Neural crest cell (in vitro differentiated cells): ENCODE measurements around the gene SLC25A21. TPM values are rescaled to one million over a fixed set of nuclear protein-coding genes. Genes with fewer than 3 reads are reported as not detected.

Experiments
- DNase-seq: peaks from one replicate; pipeline ENCODE4 v3.0.0; 2021; ENCODE audit warnings: low read depth, mixed read lengths, low spot score
- H3K27ac Mint-ChIP-seq: one replicate; pipeline ENCODE4 v1.8.0; 2021; ENCODE audit warnings: mild to moderate bottlenecking, mixed read lengths; ENCODE audit not compliant: unreplicated experiment
- H3K27me3 Mint-ChIP-seq: 2 replicates; pipeline ENCODE4 v1.8.0; 2021; ENCODE audit warnings: low read depth, mild to moderate bottlenecking, mixed read lengths
- H3K36me3 Mint-ChIP-seq: 2 replicates; pipeline ENCODE4 v1.8.0; 2021; ENCODE audit warnings: low read depth, mild to moderate bottlenecking, mixed read lengths
- H3K4me1 Mint-ChIP-seq: 2 replicates; pipeline ENCODE4 v1.8.0; 2021; ENCODE audit warnings: mixed read lengths
- H3K4me3 Mint-ChIP-seq: one replicate; pipeline ENCODE4 v1.8.0; 2021; ENCODE audit warnings: mild to moderate bottlenecking, mixed read lengths
- H3K9me3 Mint-ChIP-seq: 2 replicates; pipeline ENCODE4 v1.8.0; 2021; ENCODE audit warnings: mixed read lengths
- CTCF ChIP-seq: fragments of 200-600 bp; sonication (generic); conservative IDR thresholded peaks from 2 replicates; pipeline ENCODE4 v1.5.0; 2021; ENCODE audit warnings: antibody characterized with exemption, mild to moderate bottlenecking
- total RNA-seq: library from RNA; stranded (reverse); gene quantifications from 2 replicates; pipeline ENCODE4 v1.2.1, GENCODE V29; 2021

Gene SLC25A21
- total RNA-seq, 1 donor from 2014 or later = 2.2 TPM

- H3K4me3 Mint-ChIP-seq = no peak overlapping the region
- DNase-seq = no peak
- no peaks in the 10 kb centered on the region for H3K27me3 Mint-ChIP-seq
- no peak overlapping the region for H3K27ac Mint-ChIP-seq
- no peaks in the 10 kb centered on the region for H3K9me3 Mint-ChIP-seq
- H3K4me1 Mint-ChIP-seq = no peaks in the 10 kb centered on the region
- no peak for TF ChIP-seq CTCF
- H3K36me3 Mint-ChIP-seq = no peaks in the 10 kb centered on the region
These were observed 216.4 kb downstream of the SLC25A21 start for GRCh38 chr14:36955967-36956366.

- no peak overlapping the region for H3K27ac Mint-ChIP-seq
These were observed 217.0 kb downstream of the SLC25A21 start for GRCh38 chr14:36955376-36955775.

DNA sequence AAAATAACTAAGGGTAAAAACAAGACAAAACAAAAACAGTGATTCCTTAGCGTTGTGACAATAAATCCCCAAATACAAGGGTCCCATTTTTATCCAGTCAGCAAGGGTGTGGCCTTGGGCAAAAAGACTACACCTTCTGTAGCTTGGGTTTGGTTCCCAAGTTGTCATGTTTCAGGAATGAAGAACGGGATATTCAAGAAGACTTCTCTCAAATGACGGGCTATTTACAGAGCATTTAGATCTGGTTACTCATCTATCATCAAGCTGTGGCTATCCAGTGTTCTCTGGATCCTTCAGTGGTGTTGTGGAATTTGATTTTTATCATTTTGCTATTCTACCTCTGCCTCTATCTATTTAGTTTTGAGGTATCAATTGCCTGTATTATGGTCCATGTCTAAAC is 219.7 kb downstream of the SLC25A21 start:
- Mint-ChIP-seq H3K4me3 (no peak overlapping the region), H3K36me3 (no peaks in the 10 kb centered on the region), H3K4me1 (peaks cover 3% of the 10 kb centered on the region), H3K27me3 (no peaks in the 10 kb centered on the region), H3K27ac (no peak overlapping the region), H3K9me3 (no peaks in the 10 kb centered on the region)
- DNase-seq = no peak
- no peak for TF ChIP-seq CTCF

More at GRCh38 chr14:36955376-36955775, 217.0 kb downstream of the SLC25A21 start:
- TF ChIP-seq CTCF = no peak
- DNase-seq = no peak
- Mint-ChIP-seq H3K4me3 (no peak overlapping the region), H3K9me3 (no peaks in the 10 kb centered on the region), H3K27me3 (no peaks in the 10 kb centered on the region), H3K36me3 (no peaks in the 10 kb centered on the region), H3K4me1 (no peaks in the 10 kb centered on the region)

DNA sequence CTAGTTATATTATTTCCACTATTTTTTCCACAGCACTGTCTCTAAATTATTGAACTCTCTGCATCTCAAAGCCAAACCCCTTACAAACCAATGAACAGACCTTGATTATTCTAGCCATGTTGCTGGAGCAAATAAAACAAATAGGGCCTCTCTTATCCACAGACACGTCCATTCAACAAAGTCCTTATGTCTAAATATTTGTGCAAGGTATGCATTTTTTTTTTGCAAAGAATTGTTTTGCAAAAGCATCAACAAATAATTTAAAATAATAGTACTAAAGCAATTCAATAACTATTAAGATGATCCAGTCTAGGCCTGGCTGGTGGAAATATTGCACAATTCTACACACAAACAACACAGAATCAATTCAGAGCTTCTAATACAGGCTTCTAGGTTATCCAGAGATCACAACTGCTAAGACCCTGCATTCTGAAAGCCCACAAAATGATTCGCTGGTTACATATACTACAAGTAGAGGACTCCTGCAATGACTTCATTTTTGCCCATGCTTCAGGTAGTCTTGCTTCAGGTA is 221.0 kb downstream of the SLC25A21 start:
- no peak overlapping the region for H3K27ac Mint-ChIP-seq
- H3K27me3 Mint-ChIP-seq = no peaks in the 10 kb centered on the region
- no peak overlapping the region for H3K4me3 Mint-ChIP-seq
- no peaks in the 10 kb centered on the region for H3K9me3 Mint-ChIP-seq
- no peak for TF ChIP-seq CTCF
- H3K4me1 Mint-ChIP-seq = peaks cover 3% of the 10 kb centered on the region
- no peak for DNase-seq
- H3K36me3 Mint-ChIP-seq = no peaks in the 10 kb centered on the region

DNA sequence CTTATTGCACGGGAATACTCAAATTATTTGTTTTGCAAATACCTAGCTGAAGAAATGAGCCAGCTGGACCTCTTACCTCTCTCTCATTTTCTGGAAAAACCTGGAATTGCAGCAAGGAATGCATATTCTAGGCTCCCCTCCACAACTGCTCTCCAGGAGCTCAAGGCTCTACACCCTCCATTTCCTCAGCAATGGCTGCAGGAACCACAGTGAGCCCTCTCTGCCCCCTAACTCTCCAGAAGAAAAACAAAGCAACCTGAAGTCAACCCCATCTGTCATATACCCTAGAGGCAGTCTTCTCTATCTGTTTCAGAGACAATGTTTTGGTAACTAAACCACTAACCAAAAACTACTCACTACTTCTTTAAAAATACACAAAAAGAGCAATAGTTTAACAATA is 221.6 kb downstream of the SLC25A21 start:
- TF ChIP-seq CTCF = no peak
- no peaks in the 10 kb centered on the region for H3K9me3 Mint-ChIP-seq
- H3K27ac Mint-ChIP-seq = no peak overlapping the region
- H3K4me1 Mint-ChIP-seq = peaks cover 3% of the 10 kb centered on the region
- H3K36me3 Mint-ChIP-seq = no peaks in the 10 kb centered on the region
- no peak for DNase-seq
- H3K4me3 Mint-ChIP-seq = no peak overlapping the region
- H3K27me3 Mint-ChIP-seq = no peaks in the 10 kb centered on the region
